ENCODE results near the gene TMEM165.
"Not testable (repeated sequence)": the region's sequence is repeated elsewhere in the genome, so short reads cannot be mapped to it uniquely, and the experiment has no call there.

The TMEM165 gene

GRCh38 chr4:55359397-55359916 is 36.3 kb upstream of the TMEM165 start:
- Mint-ChIP-seq H3K4me3 (no peak overlapping the region), H3K4me1 (ENCODE audit: low read depth) (peaks cover 5% of the 10 kb centered on the region), H3K36me3 (ENCODE audit: low read depth) (peaks cover 9% of the 10 kb centered on the region), H3K27ac (no peak overlapping the region), H3K9me3 (no peaks in the 10 kb centered on the region), H3K27me3 (ENCODE audit: low read depth) (no peaks in the 10 kb centered on the region)

GRCh38 chr4:55362938-55363337 is 32.8 kb upstream of the TMEM165 start:
- not testable (repeated sequence) for H3K27ac Mint-ChIP-seq; H3K9me3 Mint-ChIP-seq; H3K27me3 Mint-ChIP-seq (ENCODE audit: low read depth); H3K36me3 Mint-ChIP-seq (ENCODE audit: low read depth); H3K4me1 Mint-ChIP-seq (ENCODE audit: low read depth); H3K4me3 Mint-ChIP-seq

GRCh38 chr4:55363691-55364351 is 31.9 kb upstream of the TMEM165 start:
- H3K9me3 Mint-ChIP-seq = no peaks in the 10 kb centered on the region
- no peak overlapping the region for H3K27ac Mint-ChIP-seq
- no peaks in the 10 kb centered on the region for H3K27me3 Mint-ChIP-seq (ENCODE audit: low read depth)
- H3K36me3 Mint-ChIP-seq (ENCODE audit: low read depth) = no peaks in the 10 kb centered on the region
- H3K4me3 Mint-ChIP-seq = no peak overlapping the region
- H3K4me1 Mint-ChIP-seq (ENCODE audit: low read depth) = peaks cover 3% of the 10 kb centered on the region

- H3K4me1 Mint-ChIP-seq (ENCODE audit: low read depth) = no peaks in the 10 kb centered on the region
- no peak overlapping the region for H3K4me3 Mint-ChIP-seq
- no peaks in the 10 kb centered on the region for H3K9me3 Mint-ChIP-seq
- no peaks in the 10 kb centered on the region for H3K36me3 Mint-ChIP-seq (ENCODE audit: low read depth)
- no peaks in the 10 kb centered on the region for H3K27me3 Mint-ChIP-seq (ENCODE audit: low read depth)
- H3K27ac Mint-ChIP-seq = no peak overlapping the region
Observed at GRCh38 chr4:55364691-55365344, 30.9 kb upstream of the TMEM165 start.

GRCh38 chr4:55365345-55365728 is 30.4 kb upstream of the TMEM165 start:
- Mint-ChIP-seq H3K27me3 (ENCODE audit: low read depth) (no peaks in the 10 kb centered on the region), H3K27ac (no peak overlapping the region), H3K4me3 (no peak overlapping the region), H3K36me3 (ENCODE audit: low read depth) (no peaks in the 10 kb centered on the region), H3K9me3 (no peaks in the 10 kb centered on the region), H3K4me1 (ENCODE audit: low read depth) (no peaks in the 10 kb centered on the region)

- H3K9me3 Mint-ChIP-seq = no peaks in the 10 kb centered on the region
- no peaks in the 10 kb centered on the region for H3K4me1 Mint-ChIP-seq (ENCODE audit: low read depth)
- no peaks in the 10 kb centered on the region for H3K36me3 Mint-ChIP-seq (ENCODE audit: low read depth)
- no peak overlapping the region for H3K27ac Mint-ChIP-seq
- H3K4me3 Mint-ChIP-seq = no peak overlapping the region
- H3K27me3 Mint-ChIP-seq (ENCODE audit: low read depth) = no peaks in the 10 kb centered on the region
Observed at GRCh38 chr4:55366621-55367020, 29.1 kb upstream of the TMEM165 start.

GRCh38 chr4:55367084-55367722 is 28.6 kb upstream of the TMEM165 start:
- no peak overlapping the region for H3K4me3 Mint-ChIP-seq
- H3K27me3 Mint-ChIP-seq (ENCODE audit: low read depth) = no peaks in the 10 kb centered on the region
- H3K9me3 Mint-ChIP-seq = no peaks in the 10 kb centered on the region
- H3K27ac Mint-ChIP-seq = no peak overlapping the region
- H3K36me3 Mint-ChIP-seq (ENCODE audit: low read depth) = no peaks in the 10 kb centered on the region
- no peaks in the 10 kb centered on the region for H3K4me1 Mint-ChIP-seq (ENCODE audit: low read depth)

- Mint-ChIP-seq H3K4me1 (ENCODE audit: low read depth) (no peaks in the 10 kb centered on the region), H3K27ac (no peak overlapping the region), H3K4me3 (no peak overlapping the region), H3K9me3 (no peaks in the 10 kb centered on the region), H3K36me3 (ENCODE audit: low read depth) (no peaks in the 10 kb centered on the region), H3K27me3 (ENCODE audit: low read depth) (no peaks in the 10 kb centered on the region)
Observed at GRCh38 chr4:55369968-55370367, 25.8 kb upstream of the TMEM165 start.

GRCh38 chr4:55372259-55372658 is 23.5 kb upstream of the TMEM165 start:
- H3K27ac Mint-ChIP-seq = no peak overlapping the region
- no peaks in the 10 kb centered on the region for H3K36me3 Mint-ChIP-seq (ENCODE audit: low read depth)
- H3K27me3 Mint-ChIP-seq (ENCODE audit: low read depth) = no peaks in the 10 kb centered on the region
- no peaks in the 10 kb centered on the region for H3K9me3 Mint-ChIP-seq
- H3K4me3 Mint-ChIP-seq = no peak overlapping the region
- H3K4me1 Mint-ChIP-seq (ENCODE audit: low read depth) = peaks cover 3% of the 10 kb centered on the region

GRCh38 chr4:55373461-55373860 is 22.3 kb upstream of the TMEM165 start:
- H3K36me3 Mint-ChIP-seq (ENCODE audit: low read depth) = no peaks in the 10 kb centered on the region
- no peaks in the 10 kb centered on the region for H3K9me3 Mint-ChIP-seq
- no peaks in the 10 kb centered on the region for H3K27me3 Mint-ChIP-seq (ENCODE audit: low read depth)
- H3K4me3 Mint-ChIP-seq = no peak overlapping the region
- H3K4me1 Mint-ChIP-seq (ENCODE audit: low read depth) = peaks cover 4% of the 10 kb centered on the region
- no peak overlapping the region for H3K27ac Mint-ChIP-seq

GRCh38 chr4:55376698-55377097 is 19.1 kb upstream of the TMEM165 start:
- Mint-ChIP-seq H3K9me3 (no peaks in the 10 kb centered on the region), H3K4me3 (no peak overlapping the region), H3K27ac (no peak overlapping the region), H3K27me3 (ENCODE audit: low read depth) (no peaks in the 10 kb centered on the region), H3K4me1 (ENCODE audit: low read depth) (peaks cover 4% of the 10 kb centered on the region), H3K36me3 (ENCODE audit: low read depth) (no peaks in the 10 kb centered on the region)

- Mint-ChIP-seq H3K36me3 (ENCODE audit: low read depth) (no peaks in the 10 kb centered on the region), H3K4me3 (no peak overlapping the region), H3K9me3 (no peaks in the 10 kb centered on the region), H3K27me3 (ENCODE audit: low read depth) (no peaks in the 10 kb centered on the region), H3K4me1 (ENCODE audit: low read depth) (peaks cover 7% of the 10 kb centered on the region), H3K27ac (no peak overlapping the region)
Observed at GRCh38 chr4:55378617-55379467, 16.9 kb upstream of the TMEM165 start.

- Mint-ChIP-seq H3K9me3 (no peaks in the 10 kb centered on the region), H3K4me3 (no peak overlapping the region), H3K27ac (no peak overlapping the region), H3K4me1 (ENCODE audit: low read depth) (peaks cover 9% of the 10 kb centered on the region), H3K27me3 (ENCODE audit: low read depth) (no peaks in the 10 kb centered on the region), H3K36me3 (ENCODE audit: low read depth) (no peaks in the 10 kb centered on the region)
Observed at GRCh38 chr4:55380576-55380975, 15.2 kb upstream of the TMEM165 start.

GRCh38 chr4:55381502-55381901 is 14.3 kb upstream of the TMEM165 start:
- H3K27me3 Mint-ChIP-seq (ENCODE audit: low read depth) = no peaks in the 10 kb centered on the region
- no peak overlapping the region for H3K27ac Mint-ChIP-seq

More at GRCh38 chr4:55381502-55381901, 14.3 kb upstream of the TMEM165 start:
- H3K36me3 Mint-ChIP-seq (ENCODE audit: low read depth) = no peaks in the 10 kb centered on the region
- peaks cover 13% of the 10 kb centered on the region for H3K4me1 Mint-ChIP-seq (ENCODE audit: low read depth)
- H3K9me3 Mint-ChIP-seq = no peaks in the 10 kb centered on the region
- no peak overlapping the region for H3K4me3 Mint-ChIP-seq
